ENCODE data around the gene ARMC12. TPM values are rescaled to one million over a fixed set of nuclear protein-coding genes. Genes with fewer than 3 reads are reported as not detected.

The ARMC12 gene
- total RNA-seq, 1 donor = 0.45 TPM

DNA sequence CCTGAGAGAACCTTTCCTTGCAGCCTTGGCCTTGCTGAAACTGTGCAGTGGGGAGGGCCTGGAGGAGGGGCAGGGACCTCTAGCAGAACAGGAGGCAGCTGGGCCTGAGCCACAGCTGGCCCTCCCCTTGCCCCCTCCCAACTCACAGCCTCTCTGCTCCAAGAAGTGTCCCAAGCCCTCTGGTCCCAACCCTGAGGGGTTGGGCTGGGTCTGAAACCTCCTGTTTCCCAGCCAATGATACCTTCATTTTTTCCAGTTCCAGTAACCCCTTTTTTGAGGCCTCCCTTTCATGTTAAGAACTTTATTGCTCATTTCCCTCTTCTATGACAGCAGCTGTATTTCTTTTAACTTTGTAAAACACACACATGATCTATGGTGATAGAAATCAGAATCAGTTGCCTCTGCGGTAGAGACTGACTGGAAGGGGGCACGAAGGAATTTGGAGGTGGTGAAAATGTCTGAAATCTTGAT, 17.9 kb upstream of the ARMC12 start:
- no peak overlapping the region for H3K4me3 ChIP-seq (ENCODE audit: low read depth, low read length)
- TF ChIP-seq, protein P1, sequence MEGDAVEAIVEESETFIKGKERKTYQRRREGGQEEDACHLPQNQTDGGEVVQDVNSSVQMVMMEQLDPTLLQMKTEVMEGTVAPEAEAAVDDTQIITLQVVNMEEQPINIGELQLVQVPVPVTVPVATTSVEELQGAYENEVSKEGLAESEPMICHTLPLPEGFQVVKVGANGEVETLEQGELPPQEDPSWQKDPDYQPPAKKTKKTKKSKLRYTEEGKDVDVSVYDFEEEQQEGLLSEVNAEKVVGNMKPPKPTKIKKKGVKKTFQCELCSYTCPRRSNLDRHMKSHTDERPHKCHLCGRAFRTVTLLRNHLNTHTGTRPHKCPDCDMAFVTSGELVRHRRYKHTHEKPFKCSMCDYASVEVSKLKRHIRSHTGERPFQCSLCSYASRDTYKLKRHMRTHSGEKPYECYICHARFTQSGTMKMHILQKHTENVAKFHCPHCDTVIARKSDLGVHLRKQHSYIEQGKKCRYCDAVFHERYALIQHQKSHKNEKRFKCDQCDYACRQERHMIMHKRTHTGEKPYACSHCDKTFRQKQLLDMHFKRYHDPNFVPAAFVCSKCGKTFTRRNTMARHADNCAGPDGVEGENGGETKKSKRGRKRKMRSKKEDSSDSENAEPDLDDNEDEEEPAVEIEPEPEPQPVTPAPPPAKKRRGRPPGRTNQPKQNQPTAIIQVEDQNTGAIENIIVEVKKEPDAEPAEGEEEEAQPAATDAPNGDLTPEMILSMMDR (IDR thresholded peaks at IDR 0.05; ENCODE audit: insufficient read depth, low read length) = no peak
- DNase-seq (ENCODE audit: low read depth) = no peak

DNA sequence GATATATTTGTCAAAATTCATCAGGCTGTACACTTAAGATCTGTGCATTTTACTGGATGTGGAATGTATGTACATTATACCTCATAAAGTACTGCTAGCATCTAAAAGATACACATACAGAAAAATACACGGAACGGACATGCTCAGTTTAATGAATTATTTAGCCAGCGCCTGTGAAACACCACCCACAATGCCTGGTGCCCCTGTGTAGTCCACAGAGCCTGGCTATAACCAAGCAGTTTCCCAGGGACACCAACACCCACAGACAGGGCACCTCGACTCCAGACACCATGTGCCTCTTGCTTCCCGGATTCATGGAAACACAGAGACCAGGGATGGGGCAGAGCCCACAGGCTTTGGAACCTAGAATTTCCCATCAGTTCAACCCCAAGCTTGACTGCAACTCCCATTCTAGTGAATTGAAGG, 17.4 kb upstream of the ARMC12 start:
- no peak overlapping the region for H3K4me3 ChIP-seq (ENCODE audit: low read depth, low read length)
- TF ChIP-seq, protein P1 (IDR thresholded peaks at IDR 0.05; ENCODE audit: insufficient read depth, low read length) = no peak
- DNase-seq (ENCODE audit: low read depth) = no peak

- no peak overlapping the region for H3K4me3 ChIP-seq (ENCODE audit: low read depth, low read length)
- TF ChIP-seq, protein P1 (IDR thresholded peaks at IDR 0.05; ENCODE audit: insufficient read depth, low read length) = no peak
- no peak for DNase-seq (ENCODE audit: low read depth)
Measured at GRCh38 chr6:35719830-35720733, 16.8 kb upstream of the ARMC12 start.

GRCh38 chr6:35722121-35722761, 14.6 kb upstream of the ARMC12 start:
- H3K4me3 ChIP-seq (ENCODE audit: low read depth, low read length) = no peak overlapping the region
- DNase-seq (ENCODE audit: low read depth) = no peak
- TF ChIP-seq, protein P1 (IDR thresholded peaks at IDR 0.05; ENCODE audit: insufficient read depth, low read length) = no peak

DNA sequence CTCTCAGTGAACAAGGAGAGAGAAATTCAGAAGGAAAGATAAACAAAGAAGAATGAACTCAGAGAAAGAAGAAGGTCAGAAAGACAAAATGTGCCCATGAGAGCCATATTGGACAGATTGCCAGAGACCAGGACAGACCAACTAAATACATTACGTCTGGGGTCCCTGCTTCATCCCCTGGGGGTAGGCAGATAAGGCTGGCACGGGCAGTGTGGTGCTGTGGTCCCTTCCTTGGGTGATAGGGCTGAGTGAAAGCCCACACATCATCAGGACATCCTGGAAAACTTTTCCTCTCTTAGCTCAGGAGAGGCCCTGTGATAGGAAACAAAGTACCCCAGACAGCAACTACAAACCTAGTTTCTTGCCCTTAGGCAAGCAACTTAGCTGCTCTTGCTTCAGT, 13.2 kb upstream of the ARMC12 start:
- H3K4me3 ChIP-seq (ENCODE audit: low read depth, low read length) = no peak overlapping the region
- TF ChIP-seq, protein P1 (IDR thresholded peaks at IDR 0.05; ENCODE audit: insufficient read depth, low read length) = no peak
- DNase-seq (ENCODE audit: low read depth) = no peak

- TF ChIP-seq, protein P1 (IDR thresholded peaks at IDR 0.05; ENCODE audit: insufficient read depth, low read length) = no peak
- no peak for DNase-seq (ENCODE audit: low read depth)
- H3K4me3 ChIP-seq (ENCODE audit: low read depth, low read length) = no peak overlapping the region
Measured at GRCh38 chr6:35724059-35724458, 12.8 kb upstream of the ARMC12 start.
